PC-9 (cell line): ENCODE data around the gene FCHO1.

Experiments used
- CTCF ChIP-seq: fragments of 200-600 bp; sonication (generic); conservative IDR thresholded peaks from 2 replicates; pipeline ENCODE4 v1.6.1; 2017; ENCODE audit warnings: mixed run types, antibody characterized with exemption, mild to moderate bottlenecking, moderate library complexity
- EZH2 ChIP-seq: fragments of 200-600 bp; sonication (generic); IDR thresholded peaks from 2 replicates; pipeline ENCODE4 v1.8.0; 2017; ENCODE audit warnings: antibody characterized with exemption, low read depth

- TF ChIP-seq CTCF, result no peak
- TF ChIP-seq EZH2, result no peak
These were observed 24.1 kb upstream of the FCHO1 start for GRCh38 chr19:17726964-17727773.
